Mesothelial cell of epicardium (in vitro differentiated cells): ENCODE results near the gene RNF135. TPM values are rescaled to one million over a fixed set of nuclear protein-coding genes. Genes with fewer than 3 reads are reported as not detected.

ENCODE experiments used
- DNase-seq, 2 experiments: peaks; one replicate each; pipeline ENCODE4 v3.0.0; 2021; ENCODE audit warnings: low spot score in 2 of 2; ENCODE audit not compliant: unreplicated experiment in 2 of 2
- H3K27ac Mint-ChIP-seq: 2 replicates; pipeline ENCODE4 v1.8.0; 2021; ENCODE audit warnings: mixed read lengths
- H3K27me3 Mint-ChIP-seq: 2 replicates; pipeline ENCODE4 v1.8.0; 2021; ENCODE audit warnings: low read depth, mixed read lengths
- H3K36me3 Mint-ChIP-seq: 2 replicates; pipeline ENCODE4 v1.8.0; 2021; ENCODE audit warnings: mixed read lengths
- H3K4me1 Mint-ChIP-seq: 2 replicates; pipeline ENCODE4 v1.8.0; 2021; ENCODE audit warnings: mixed read lengths
- H3K4me3 Mint-ChIP-seq: 2 replicates; pipeline ENCODE4 v1.8.0; 2021; ENCODE audit warnings: mild to moderate bottlenecking, moderate library complexity, mixed read lengths
- H3K9me3 Mint-ChIP-seq: 2 replicates; pipeline ENCODE4 v1.8.0; 2021; ENCODE audit warnings: mixed read lengths
- CTCF ChIP-seq: fragments of 200-600 bp; sonication (generic); IDR thresholded peaks from one replicate; pipeline ENCODE4 v1.5.0; 2021; ENCODE audit warnings: antibody characterized with exemption; ENCODE audit not compliant: unreplicated experiment
- total RNA-seq: library from RNA; stranded (reverse); gene quantifications from 3 replicates; pipeline ENCODE4 v1.2.1, GENCODE V29; 2021

Gene RNF135
- total RNA-seq: 15.4 to 15.8 TPM (median 15.7 TPM) in 3 replicates

DNA sequence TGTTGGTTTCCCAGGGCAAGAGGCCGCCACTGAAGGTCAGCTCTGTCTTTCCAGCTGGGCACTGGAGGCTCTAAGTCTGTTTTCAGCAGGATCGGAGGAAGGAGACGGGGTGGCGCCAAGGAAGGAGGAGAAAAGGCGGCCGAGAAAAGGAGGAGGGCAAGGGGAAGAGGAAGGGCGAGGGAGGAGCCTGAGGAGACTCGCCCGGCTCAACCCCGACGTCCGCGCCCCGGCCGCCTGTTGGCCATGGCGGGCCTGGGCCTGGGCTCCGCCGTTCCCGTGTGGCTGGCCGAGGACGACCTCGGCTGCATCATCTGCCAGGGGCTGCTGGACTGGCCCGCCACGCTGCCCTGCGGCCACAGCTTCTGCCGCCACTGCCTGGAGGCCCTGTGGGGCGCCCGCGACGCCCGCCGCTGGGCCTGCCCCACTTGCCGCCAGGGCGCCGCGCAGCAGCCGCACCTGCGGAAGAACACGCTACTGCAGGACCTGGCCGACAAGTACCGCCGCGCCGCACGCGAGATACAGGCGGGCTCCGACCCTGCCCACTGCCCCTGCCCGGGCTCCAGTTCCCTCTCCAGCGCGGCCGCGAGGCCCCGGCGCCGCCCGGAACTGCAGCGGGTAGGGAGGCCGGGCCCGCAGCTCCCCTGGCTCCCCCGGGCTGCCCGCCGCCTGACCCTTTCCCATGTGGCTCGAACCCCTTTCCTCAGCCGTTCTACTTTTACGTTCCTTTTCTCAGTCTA, at the start of gene RNF135:
Gene RNF135 (plus strand): TSS at position 209 of the 737 bp plus-strand sequence. CDS start 35 bp downstream, at position 244.
- H3K27me3 Mint-ChIP-seq: no peaks in the 10 kb centered on the region
- peaks cover 19% of the 10 kb centered on the region for H3K4me1 Mint-ChIP-seq
- H3K4me3 Mint-ChIP-seq: peak within 1 kb of the TSS; percentile 98
- peaks cover 7% of the 10 kb centered on the region for H3K9me3 Mint-ChIP-seq
- DNase-seq: peak; percentile 61 to 75
- no peak for TF ChIP-seq CTCF
- H3K36me3 Mint-ChIP-seq: peaks cover 28% of the 10 kb centered on the region
- H3K27ac Mint-ChIP-seq: peak within 1 kb of the TSS; percentile 99

GRCh38 chr17:30921544-30922196, 49.2 kb upstream of the RNF135 start, which contains the start of gene ADAP2:
Gene ADAP2 (plus strand): TSS chr17:30921945. CDS start chr17:30922015, 70 bp downstream.
- no peak for TF ChIP-seq CTCF
- no peaks in the 10 kb centered on the region for H3K36me3 Mint-ChIP-seq
- DNase-seq: peak; percentile 27 to 45
- H3K4me1 Mint-ChIP-seq: peaks cover 5% of the 10 kb centered on the region
- H3K27ac Mint-ChIP-seq: no peak within 1 kb of the TSS
- H3K4me3 Mint-ChIP-seq: peak within 1 kb of the TSS; percentile 69
- H3K9me3 Mint-ChIP-seq: no peaks in the 10 kb centered on the region
- H3K27me3 Mint-ChIP-seq: peaks cover 78% of the 10 kb centered on the region

DNA sequence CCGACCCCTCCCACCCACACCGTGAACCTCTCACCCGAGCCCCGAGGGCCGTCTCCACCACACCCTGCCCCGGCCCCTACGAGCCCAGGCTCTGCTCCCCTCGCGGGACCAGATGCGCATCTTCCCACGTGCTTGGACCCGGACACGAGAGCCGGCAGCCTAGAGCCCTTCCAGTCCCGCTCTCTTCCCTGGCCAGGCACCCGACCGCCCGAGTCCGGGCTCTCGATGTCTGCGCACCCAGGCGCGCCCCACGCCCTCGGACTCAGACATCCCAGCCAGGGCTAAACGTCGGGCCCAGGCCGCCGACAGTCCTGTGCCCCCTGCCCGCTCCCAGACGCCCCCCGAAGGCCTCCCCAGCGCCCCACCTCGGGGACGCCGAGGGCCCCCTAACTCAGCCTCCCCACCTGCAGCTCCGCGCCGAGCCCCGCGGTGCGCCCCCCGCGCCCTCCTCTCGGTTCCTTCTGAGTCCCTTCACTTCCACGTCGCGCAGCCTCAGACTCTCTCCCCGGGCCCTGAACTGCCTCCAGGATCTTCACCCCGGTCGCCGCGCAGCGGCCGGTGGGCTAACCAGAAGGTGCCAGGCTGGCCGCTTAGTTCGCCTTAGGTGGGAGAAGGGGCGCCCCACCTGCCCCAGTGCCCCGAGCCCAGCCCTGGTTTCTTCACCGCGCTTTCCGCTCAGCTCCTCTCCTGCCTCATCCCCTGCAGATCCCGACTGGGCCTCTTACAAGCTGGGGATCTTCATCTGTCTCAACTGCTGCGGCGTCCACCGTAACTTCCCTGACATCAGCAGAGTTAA, 48.4 kb upstream of the RNF135 start:
- Mint-ChIP-seq H3K27me3 (peaks cover 83% of the 10 kb centered on the region), H3K27ac (no peak overlapping the region), H3K36me3 (no peaks in the 10 kb centered on the region), H3K4me3 (peak overlapping the region; percentile 59), H3K9me3 (no peaks in the 10 kb centered on the region), H3K4me1 (peaks cover 5% of the 10 kb centered on the region)
- DNase-seq: peak; percentile 23 to 44
- TF ChIP-seq CTCF: no peak

GRCh38 chr17:30924341-30924740, 46.5 kb upstream of the RNF135 start:
- H3K36me3 Mint-ChIP-seq: no peaks in the 10 kb centered on the region
- H3K4me1 Mint-ChIP-seq: peaks cover 5% of the 10 kb centered on the region
- H3K4me3 Mint-ChIP-seq: no peak overlapping the region
- no peak for TF ChIP-seq CTCF
- H3K27me3 Mint-ChIP-seq: peaks cover 70% of the 10 kb centered on the region
- no peak overlapping the region for H3K27ac Mint-ChIP-seq
- DNase-seq: no peak
- no peaks in the 10 kb centered on the region for H3K9me3 Mint-ChIP-seq

- Mint-ChIP-seq H3K27ac (no peak overlapping the region), H3K9me3 (no peaks in the 10 kb centered on the region), H3K36me3 (no peaks in the 10 kb centered on the region), H3K4me1 (peaks cover 5% of the 10 kb centered on the region), H3K27me3 (peaks cover 53% of the 10 kb centered on the region), H3K4me3 (no peak overlapping the region)
- DNase-seq: no peak
- no peak for TF ChIP-seq CTCF
Observed at GRCh38 chr17:30926516-30926915, 44.3 kb upstream of the RNF135 start.
